NCI-H1694 treated with DMSO at 0.1 percent for 48 hours (cell line): ENCODE data around the gene TMEM132C.

Experiments
- DNase-seq: peaks from one replicate; lab custom pipeline; 2025; lab: John Stamatoyannopoulos, UW

The TMEM132C gene

DNA sequence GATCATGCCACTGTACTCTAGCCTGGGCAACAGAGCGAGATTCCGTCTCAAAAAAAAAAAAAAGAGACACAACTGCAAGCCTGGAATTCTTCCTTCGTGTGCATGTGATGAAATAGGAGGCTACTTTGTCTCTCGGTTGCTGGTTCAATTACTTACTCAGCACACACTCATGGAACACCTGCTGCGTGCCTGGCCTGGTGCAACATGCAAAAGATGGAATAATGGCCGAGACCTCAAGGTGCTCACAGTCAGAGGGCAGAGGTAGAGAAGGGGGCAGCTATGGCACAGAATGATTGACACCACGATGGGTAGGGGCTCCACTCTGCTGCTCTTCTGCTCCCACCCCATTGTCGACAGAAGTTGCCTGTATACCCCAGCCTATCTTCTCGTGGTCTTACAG lies 444.5 kb downstream of the TMEM132C start:
- DNase-seq = no peak

DNA sequence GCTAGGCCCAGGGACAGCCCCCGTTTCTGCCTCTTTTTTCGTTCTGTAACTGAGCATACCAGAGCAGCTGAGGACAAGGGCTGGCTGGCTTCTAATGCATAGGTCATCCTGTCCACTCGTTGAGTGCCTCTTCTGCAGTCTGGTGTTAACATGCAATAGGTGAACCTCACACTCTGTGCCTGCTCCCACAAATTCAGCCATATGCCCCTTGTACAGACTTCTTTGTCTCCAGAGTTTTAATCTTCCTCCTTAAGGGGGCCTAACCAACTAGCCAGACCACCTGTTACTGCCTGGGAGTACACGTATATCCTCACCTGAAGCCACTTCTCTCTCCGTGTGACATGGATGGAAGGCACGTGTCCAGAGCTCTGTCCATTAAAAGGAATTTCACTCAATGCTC lies 445.7 kb downstream of the TMEM132C start:
- DNase-seq = no peak

DNA sequence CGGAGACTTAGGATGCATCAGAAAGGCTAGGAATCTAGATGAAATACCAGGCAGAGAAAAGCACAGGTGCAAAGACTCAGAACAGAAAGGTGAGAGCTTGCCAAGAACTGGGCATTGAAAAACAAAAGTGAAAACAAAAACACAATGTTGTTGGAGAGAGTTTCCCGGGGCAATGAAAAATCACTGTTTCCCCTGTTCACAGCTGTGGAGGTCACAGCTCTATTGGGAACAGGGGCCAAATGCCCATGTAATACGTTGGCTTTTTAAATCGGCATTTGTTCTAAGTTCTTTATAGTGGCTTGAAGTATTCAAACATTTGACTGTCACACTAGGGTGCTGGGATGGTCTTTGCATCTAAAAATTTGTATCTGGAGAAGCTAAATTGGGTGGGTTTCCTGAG lies 448.5 kb downstream of the TMEM132C start:
- no peak for DNase-seq

GRCh38 chr12:128724468-128725046 lies 457.6 kb downstream of the TMEM132C start:
- no peak for DNase-seq

DNA sequence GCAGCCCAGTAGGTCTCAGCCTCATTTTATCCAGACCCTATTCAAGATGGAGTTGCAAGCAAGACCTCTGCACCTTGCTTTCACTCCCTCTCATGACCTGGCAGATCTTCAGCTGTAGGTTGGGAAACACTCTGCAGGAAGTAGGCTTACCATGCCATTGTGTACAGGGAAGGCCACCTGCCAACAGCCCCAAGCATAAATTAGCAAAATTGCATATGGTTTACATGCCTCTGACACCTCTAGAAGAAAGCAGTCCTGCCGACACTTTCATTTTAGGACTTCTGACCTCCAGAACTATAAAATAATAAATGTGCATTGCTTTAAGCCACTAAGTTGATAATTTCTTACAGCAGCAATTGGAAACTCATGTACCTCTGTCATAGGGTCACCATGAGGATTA lies 459.9 kb downstream of the TMEM132C start:
- no peak for DNase-seq

DNA sequence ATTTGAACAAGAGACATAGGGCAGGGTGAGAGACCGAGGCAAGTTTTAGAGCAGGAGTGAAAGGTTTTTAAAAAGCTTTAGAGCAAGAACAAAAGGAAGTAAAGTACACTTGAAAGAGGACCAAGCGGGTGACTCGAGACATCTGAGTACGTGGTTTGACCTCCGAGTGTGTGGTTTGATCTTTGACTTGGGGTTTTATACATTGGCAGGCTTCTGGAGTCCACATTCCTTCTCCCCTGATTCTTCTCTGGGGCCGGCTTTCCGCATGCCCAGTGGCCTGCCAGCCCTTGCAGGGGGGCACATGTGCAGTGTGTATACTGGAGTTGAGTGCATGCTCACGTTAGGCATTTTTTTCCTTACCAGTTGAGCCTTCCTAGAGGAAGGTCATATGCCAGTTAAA lies 460.5 kb downstream of the TMEM132C start:
- no peak for DNase-seq

GRCh38 chr12:128727999-128728398 lies 461.0 kb downstream of the TMEM132C start:
- DNase-seq = no peak

DNA sequence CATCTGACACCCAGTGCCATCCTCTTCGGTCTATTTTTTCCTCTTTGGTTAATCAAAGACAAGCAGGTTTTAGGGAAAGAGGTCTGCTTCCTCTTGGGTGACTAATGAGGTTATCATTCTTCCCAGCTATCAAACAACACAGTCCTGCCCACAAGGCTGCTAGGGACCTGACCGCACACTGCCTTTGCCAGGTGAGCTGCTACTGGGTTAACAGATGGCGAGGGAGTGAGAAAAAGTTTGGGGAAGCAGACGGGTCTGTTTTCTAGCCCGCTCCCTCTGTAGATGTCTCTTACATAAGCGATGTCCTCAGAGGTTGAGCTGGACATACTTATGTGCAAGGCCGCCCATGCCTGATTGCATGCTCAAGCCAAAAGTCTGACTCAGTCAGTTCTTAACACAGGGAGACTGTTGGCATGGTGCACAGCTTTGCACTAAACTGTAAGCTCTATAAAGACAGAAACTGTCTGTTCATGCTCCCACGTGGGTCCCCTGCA lies 462.7 kb downstream of the TMEM132C start:
- DNase-seq = no peak

- no peak for DNase-seq
Observed at GRCh38 chr12:128734371-128734770, 467.4 kb downstream of the TMEM132C start.

- DNase-seq = no peak
Observed at GRCh38 chr12:128737292-128737966, 470.5 kb downstream of the TMEM132C start.

- no peak for DNase-seq
Observed at GRCh38 chr12:128743916-128744315, 476.9 kb downstream of the TMEM132C start.

GRCh38 chr12:128745772-128746689 lies 479.1 kb downstream of the TMEM132C start:
- DNase-seq = no peak

GRCh38 chr12:128747441-128747840 lies 480.5 kb downstream of the TMEM132C start:
- no peak for DNase-seq

DNA sequence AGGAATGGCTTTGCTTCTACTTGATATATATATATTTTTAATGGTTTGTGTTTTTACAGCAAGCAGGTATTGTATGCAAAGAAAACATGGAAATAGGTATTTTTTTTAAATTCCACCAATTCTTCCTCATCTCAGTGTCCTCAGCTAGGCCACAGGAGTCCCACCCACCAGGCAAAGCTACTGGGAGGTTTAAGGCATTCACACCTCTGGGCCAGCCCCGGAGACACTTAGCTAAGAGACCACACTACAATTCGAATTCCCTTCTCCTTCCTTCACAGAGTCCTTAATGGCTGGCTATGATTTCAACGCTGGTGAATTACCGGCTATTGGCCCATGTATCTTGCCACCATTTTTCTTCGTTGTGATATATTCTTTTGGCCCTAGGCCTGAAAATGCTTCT lies 485.4 kb downstream of the TMEM132C start:
- no peak for DNase-seq

DNA sequence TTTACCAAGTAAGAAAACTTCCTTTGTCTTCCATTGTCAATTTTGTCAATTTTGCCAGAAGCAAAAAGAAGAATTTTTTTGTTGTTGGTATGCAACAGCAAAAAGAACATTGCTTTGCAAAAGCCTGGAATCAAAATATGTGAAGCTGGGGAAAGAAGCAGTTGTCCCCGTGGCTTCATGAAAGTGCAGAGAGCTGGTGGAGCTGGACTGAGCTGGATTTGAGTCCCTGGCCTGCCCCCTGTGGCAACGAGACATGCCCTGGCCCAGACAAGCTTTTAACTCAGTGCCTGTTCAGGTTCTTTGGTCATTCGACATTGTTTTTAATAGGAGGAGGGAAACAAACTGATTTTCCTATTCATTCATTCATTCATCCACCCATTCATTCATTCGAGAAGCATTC lies 486.5 kb downstream of the TMEM132C start:
- DNase-seq = no peak

DNA sequence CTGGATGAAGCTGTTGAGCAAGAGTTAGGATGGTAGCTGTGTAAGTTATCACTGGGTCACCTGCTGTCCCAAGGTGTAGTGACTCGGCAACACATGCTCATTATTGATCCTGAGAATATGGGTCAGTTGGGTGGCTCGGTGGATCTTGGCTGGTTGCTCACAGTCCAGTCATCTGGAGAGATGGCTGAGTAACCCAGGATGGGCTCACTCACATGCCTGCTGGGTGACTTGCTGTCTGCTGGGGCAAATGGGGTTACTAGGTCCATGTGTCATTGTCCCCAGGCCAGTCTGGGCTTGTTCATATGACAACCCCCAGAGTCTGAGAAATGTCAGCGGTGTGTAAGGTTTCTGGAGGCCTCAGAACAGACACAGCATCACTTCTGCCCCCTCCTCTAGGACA lies 487.3 kb downstream of the TMEM132C start:
- DNase-seq = no peak

- DNase-seq = no peak
Observed at GRCh38 chr12:128755566-128755965, 488.6 kb downstream of the TMEM132C start.
